ENCODE measurements around the gene LDLRAD4.

- TF ChIP-seq EZH2 (IDR thresholded peaks at IDR 0.05) (no peak), POLR2AphosphoS5 (IDR thresholded peaks at IDR 0.05; ENCODE audit: borderline replicate concordance, low read depth, low read length) (no peak)
Measured at GRCh38 chr18:13449651-13450050, 231.1 kb downstream of the LDLRAD4 start.

Measured in SK-N-MC (cell line).